ENCODE data around the gene KLK1. TPM values are rescaled to one million over a fixed set of nuclear protein-coding genes. Genes with fewer than 3 reads are reported as not detected.
A peak's percentile ranks its signal among the peaks of the same experiment; 100 is the strongest.
"Not testable (repeated sequence)": the region's sequence is repeated elsewhere in the genome, so short reads cannot be mapped to it uniquely, and the experiment has no call there.

Gene KLK1
- total RNA-seq, 4 donors from 2014 or later = 1.0 to 1.4 (median 1.3) TPM; not detected in 1

GRCh38 chr19:50772476-50772875, 51.1 kb downstream of the KLK1 start:
- DNase-seq (ENCODE audit: low spot score) = no peak
- TF ChIP-seq CTCF (IDR thresholded peaks at IDR 0.05) = no peak
- no peak for ATAC-seq (ENCODE audit: low FRiP score)

- no peak for TF ChIP-seq CTCF (IDR thresholded peaks at IDR 0.05)
- DNase-seq (ENCODE audit: low spot score) = no peak
- no peak for ATAC-seq (ENCODE audit: low FRiP score)
These were observed 52.7 kb downstream of the KLK1 start for GRCh38 chr19:50770888-50771287.

- not testable (repeated sequence) for DNase-seq (ENCODE audit: low spot score)
These were observed 53.4 kb downstream of the KLK1 start, which contains the start of gene GPR32 for GRCh38 chr19:50770164-50770563. Gene GPR32 (plus strand): TSS chr19:50770464. CDS start chr19:50770601, 137 bp downstream.

More at GRCh38 chr19:50770164-50770563, 53.4 kb downstream of the KLK1 start, which contains the start of gene GPR32:
- not testable (repeated sequence) for ATAC-seq (ENCODE audit: low FRiP score)

Small RNA genes lying within 50 kb of the gene (small RNA-seq; reads per million reads assigned to genes)
- gene SNORD88A (417 reads per million, percentile 98 among the genes with 10 or more reads in this experiment), gene SNORD88B (not detected), gene SNORD88C (not detected)

Other genes with a start within 250 kb of the KLK1 start
- not detected for gene SYT3, start 183.9 kb downstream of the KLK1 start, total RNA-seq
- gene C19orf81, start 174.3 kb downstream of the KLK1 start, total RNA-seq = not detected
- 1 to 10 TPM in 1 of 4 donors, under 1 TPM in 1, not detected in 2; 0.37 to 2.2 TPM for gene SHANK1, start 104.0 kb downstream of the KLK1 start, total RNA-seq
- gene CLEC11A, start 100.4 kb downstream of the KLK1 start, total RNA-seq = 10 to 100 TPM; 17.1 to 32.0 (median 21.9) TPM
- not detected for gene GPR32, start 53.3 kb downstream of the KLK1 start, total RNA-seq
- gene ACP4, start 33.4 kb downstream of the KLK1 start, total RNA-seq = not detected
- gene KLK15, start 9.8 kb upstream of the KLK1 start, total RNA-seq = not detected
- gene KLK3, start 31.1 kb upstream of the KLK1 start, total RNA-seq = not detected
- not detected for gene KLK2, start 49.7 kb upstream of the KLK1 start, total RNA-seq
- not detected for gene KLK4, start 87.6 kb upstream of the KLK1 start, total RNA-seq
- gene KLK5, start 129.3 kb upstream of the KLK1 start, total RNA-seq = 10 to 100 TPM in 1 of 4 donors, 1 to 10 TPM in 2, not detected in 1; 3.3 to 12.2 (median 9.7) TPM
- not detected for gene KLK6, start 145.8 kb upstream of the KLK1 start, total RNA-seq
- 10 to 100 TPM in 2 of 4 donors, 1 to 10 TPM in 1, not detected in 1; 3.6 to 61.7 (median 16.6) TPM for gene KLK7, start 160.1 kb upstream of the KLK1 start, total RNA-seq
- gene KLK8, start 177.8 kb upstream of the KLK1 start, total RNA-seq = 10 to 100 TPM in 1 of 4 donors, 1 to 10 TPM in 2, not detected in 1; 2.8 to 15.0 (median 3.4) TPM
- gene KLK10, start 195.9 kb upstream of the KLK1 start, total RNA-seq = 10 to 100 TPM in 1 of 4 donors, 1 to 10 TPM in 2, not detected in 1; 1.6 to 14.2 (median 9.8) TPM
- gene KLK11, start 202.8 kb upstream of the KLK1 start, total RNA-seq = 100 to 1,000 TPM in 1 of 4 donors, 10 to 100 TPM in 2, not detected in 1; 21.6 to 116 (median 34.0) TPM
- gene KLK12, start 211.2 kb upstream of the KLK1 start, total RNA-seq = not detected
- gene KLK13, start 241.3 kb upstream of the KLK1 start, total RNA-seq = not detected

Data from omental fat pad (tissue), 4 donors.